Activated CD4-positive, alpha-beta T cell treated with anti-CD3 and anti-CD28 coated beads, Interleukin-2, amount 50 U/mL, for 4 hours (primary cell): ENCODE data around the gene OGN.

Source experiments
- DNase-seq, 2 experiments: peaks; one replicate each; pipeline ENCODE4 v3.0.0-alpha.2; 2020

The OGN gene

DNA sequence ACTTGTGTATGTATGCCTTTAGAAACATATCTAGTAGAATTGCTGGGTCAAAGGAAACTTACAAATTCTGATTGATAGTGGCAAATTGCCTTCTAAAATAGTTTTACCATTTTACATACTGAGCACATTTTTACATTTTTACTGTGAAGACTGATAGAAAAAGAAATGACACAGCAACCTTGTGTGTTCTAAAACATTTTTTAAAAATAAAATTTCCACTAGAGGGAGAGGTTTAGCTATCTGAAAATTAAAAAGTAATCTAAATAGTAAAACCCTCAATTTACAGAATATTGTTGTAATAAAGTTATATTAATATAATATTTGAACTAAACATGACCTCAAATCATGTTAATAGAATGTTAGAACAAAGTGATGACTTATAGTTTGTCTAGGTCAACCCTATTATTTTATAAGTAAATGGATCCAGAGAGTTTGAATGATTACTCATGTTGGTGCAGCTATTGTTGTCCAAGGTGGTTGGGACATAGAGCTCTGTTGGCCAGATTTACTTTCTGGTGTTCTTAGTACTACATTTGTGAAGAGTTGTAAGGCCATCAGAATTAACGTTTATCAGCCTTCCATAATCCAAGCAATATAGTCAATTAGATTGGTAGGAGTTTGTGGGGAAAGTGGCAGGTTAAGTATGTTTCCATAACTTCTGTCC lies 61.4 kb downstream of the OGN start:
- DNase-seq: no peak

DNA sequence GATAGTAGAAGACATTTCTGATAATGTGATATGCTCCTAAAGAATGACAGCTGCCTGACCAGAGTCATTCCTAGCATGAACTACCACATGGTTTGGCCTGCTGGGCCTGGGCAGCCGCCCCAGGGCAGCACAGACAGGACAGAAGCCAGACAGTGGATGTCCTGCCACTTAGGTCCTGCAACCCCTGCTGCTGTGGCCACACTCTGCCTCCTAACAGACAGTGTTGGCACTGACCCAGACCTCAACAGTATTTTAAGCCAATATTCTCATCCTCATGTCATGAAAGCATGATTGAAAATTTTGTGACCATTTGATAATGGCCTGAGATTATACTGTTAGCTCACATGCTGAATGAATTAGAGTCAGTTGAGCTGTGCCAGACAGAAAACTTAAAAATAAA lies 62.8 kb downstream of the OGN start:
- no peak for DNase-seq

DNA sequence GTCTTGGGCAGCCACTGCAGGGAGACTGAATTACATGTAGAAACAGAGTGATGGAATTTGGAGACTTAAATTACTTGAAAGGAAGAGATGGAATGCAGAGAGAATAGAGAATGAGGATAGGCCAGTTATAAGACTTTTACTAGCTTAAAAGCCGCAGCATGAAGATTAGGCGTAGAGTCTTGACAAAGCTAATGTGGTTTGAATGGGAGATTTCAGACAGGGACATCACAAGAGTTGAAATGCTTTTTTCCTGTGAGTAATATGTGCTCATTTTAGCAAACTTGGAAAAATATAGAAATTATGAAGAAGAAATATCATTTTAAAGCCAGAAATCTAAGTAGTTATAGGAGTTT lies 71.1 kb downstream of the OGN start:
- DNase-seq: no peak
